Right renal cortex interstitium (tissue), 3 donors: ENCODE measurements around the gene TMEM9. TPM values are rescaled to one million over a fixed set of nuclear protein-coding genes. Genes with fewer than 3 reads are reported as not detected.

Experiments used
- DNase-seq, 3 donors: peaks; one replicate each; pipeline ENCODE4 v3.0.0-alpha.2; 2013; ENCODE audit warnings: low read depth in 3 of 3, low spot score in 2 of 3
- polyA plus RNA-seq, 3 donors: library from polyadenylated mRNA; unstranded; fragments of 120-200 nt; gene quantifications; one replicate each; pipeline ENCODE4 v1.2.1, GENCODE V29; 2013; ENCODE audit not compliant: insufficient read length in 3 of 3

TMEM9 gene
- polyA plus RNA-seq, 3 donors, result 145 to 169 (median 158) TPM

- no peak for DNase-seq
These were observed 43.1 kb downstream of the TMEM9 start for GRCh38 chr1:201111156-201111555.

DNA sequence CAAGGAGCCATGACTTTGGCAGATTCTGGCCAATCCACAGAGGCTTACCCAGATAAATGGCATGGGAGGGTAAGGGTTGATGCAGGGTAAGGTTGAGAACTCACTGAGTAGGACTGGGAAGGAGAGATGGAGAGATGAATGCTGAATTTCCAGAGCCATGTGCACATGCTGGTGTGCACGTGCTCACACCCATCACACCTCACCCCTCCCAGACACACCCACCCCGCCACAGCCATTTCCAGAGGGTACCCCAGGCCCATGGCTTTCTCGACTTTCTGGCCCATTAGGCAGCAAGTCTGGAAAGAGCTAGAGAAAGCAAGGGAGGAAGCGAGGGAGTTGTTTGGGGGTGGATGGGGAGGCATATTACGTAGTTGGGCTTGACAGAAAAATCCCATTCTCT, 43.7 kb downstream of the TMEM9 start:
- DNase-seq, result no peak

GRCh38 chr1:201110138-201110537, 44.1 kb downstream of the TMEM9 start:
- DNase-seq, result no peak

DNA sequence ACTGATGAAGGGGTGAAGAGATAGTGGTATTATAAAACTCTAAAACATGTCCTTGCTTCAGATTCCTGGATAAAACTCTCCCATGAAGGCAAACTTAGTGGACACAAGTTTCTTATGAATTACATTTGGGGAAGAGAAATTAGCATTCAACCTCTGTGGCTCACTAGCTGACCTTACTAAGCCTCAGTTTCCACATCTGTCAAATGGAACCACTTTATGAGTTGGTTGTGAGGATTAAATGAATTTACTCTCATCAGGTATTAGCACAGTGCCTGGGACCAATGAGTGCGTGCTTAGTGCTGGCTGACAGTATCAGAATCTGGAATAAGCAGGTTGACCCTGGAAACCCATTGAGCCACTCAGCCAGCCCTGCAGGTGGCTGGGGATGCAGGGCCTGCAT, 44.6 kb downstream of the TMEM9 start:
- no peak for DNase-seq

- DNase-seq, result no peak
These were observed 45.7 kb downstream of the TMEM9 start for GRCh38 chr1:201108614-201109013.

- DNase-seq, result no peak
These were observed 48.6 kb downstream of the TMEM9 start for GRCh38 chr1:201105688-201106087.

DNA sequence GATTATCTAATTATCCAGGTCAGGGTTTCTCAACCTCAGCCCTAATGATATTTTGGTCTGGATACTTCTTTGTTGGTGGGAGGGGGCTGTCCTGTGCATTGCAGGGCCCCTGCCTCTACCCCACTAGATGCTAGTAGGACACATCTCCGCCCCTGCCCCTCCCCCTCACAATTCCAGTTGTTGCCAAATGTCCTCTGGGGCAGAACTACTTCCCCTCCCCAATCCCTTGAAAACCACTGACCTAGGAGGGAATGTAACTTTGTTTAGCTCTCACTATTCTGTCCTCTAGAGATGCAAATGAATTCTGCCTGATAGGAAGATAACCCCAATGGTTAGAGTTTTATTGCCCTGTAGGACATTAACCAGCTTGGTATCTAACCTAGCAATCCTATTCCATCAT, 50.1 kb downstream of the TMEM9 start:
- DNase-seq, result no peak

GRCh38 chr1:201103666-201104065, 50.6 kb downstream of the TMEM9 start:
- DNase-seq, result no peak

DNA sequence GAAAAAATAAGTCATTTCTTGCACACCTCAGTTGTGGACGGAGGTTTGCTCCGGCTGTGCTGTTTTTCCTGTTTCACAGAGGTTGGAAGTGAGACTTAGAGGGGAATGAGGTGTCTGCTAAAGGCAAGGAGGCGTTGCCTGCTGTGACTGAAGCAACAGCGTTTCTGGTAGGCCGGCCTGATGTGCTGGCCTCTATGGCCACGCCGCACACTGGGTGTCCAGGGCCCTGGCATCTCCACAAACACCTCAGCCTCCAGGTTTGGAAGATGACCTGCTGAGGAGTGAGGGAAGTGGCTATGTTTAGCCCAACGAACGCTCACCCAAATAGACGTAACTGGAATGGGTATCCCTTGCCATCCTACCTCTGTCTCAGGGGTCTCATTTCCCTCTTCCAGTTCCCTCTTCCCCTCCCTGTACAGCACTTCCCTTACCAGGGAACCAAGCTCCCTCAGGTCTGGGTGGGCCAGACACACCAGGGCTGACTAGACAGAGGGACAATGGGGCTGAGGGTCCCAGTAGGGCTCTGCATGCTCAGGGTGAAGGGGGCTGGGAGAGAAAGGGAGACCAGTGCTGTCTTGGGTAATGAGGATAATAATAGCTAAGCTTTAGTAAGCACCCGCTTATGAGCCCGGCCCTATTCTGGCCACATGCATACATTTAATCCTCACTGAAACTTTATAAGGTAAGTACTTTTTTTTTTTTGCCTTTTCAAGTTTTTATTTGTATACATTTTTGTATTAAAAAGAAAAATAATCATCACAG, 53.9 kb downstream of the TMEM9 start:
- DNase-seq, result no peak

GRCh38 chr1:201098992-201099677, 55.1 kb downstream of the TMEM9 start:
- DNase-seq, result no peak

- no peak for DNase-seq
These were observed 57.1 kb downstream of the TMEM9 start for GRCh38 chr1:201096977-201097856.

- DNase-seq, result no peak
These were observed 58.2 kb downstream of the TMEM9 start for GRCh38 chr1:201096041-201096461.

DNA sequence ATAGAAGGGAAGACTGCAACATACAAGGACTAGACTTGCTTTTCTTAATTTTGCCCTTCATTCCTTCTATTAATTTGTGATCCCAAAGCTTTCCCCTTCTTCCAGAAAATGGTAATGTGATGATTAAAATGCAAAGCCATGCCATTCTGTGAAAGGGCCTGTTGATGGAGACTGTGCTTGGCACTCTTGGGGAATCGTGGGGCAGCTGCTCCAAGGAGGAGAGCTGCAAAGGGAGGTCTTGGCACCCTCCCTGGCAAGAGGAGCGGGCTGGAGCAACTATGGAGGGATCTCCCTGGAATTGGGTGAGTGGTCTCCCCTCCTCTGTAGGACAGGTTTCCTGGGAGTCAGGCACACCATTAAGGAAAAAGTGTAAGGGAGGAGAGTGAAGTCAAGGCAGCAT, 58.7 kb downstream of the TMEM9 start:
- DNase-seq, result no peak

GRCh38 chr1:201094832-201095231, 59.4 kb downstream of the TMEM9 start:
- no peak for DNase-seq

DNA sequence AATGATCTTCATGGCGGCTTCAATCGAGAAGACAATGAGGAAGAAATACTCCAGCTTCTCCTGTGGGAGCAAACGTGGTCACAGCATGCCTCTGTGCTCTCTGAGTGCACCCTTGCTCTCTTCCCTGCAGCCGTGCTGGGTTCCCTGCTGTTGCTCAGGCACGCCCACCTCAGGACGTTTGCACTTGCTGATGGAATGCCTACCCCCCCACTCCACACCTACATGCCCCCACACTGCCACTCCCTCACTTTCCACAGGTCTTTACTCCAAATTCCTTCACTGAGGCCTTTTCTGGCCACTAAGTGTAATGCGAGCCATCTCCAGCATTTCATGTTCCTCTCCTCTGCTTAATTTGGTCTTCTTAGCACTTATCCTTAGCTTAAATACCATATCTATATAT, 60.3 kb downstream of the TMEM9 start:
- DNase-seq, result no peak

DNA sequence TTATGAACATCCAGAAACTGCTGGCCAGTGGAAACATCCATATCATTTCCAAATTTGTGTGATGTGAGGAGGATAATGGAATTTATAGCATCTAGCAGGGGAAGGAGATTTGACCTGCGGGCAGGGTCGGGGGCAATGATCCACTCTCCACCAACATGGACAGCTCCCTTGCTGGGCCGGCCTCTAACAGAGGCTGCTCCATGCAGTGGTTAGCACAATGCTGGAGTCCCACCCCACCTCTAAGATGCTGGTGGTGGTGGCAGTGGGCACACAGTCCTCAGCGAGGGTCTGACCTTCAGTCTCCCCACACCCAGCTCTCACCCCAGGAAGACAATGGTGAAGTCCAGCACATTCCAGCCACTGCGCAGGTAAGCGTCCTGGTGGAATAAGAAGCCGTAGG, 60.7 kb downstream of the TMEM9 start:
- DNase-seq, result no peak

- no peak for DNase-seq
These were observed 61.5 kb downstream of the TMEM9 start for GRCh38 chr1:201092738-201093137.

- DNase-seq, result no peak
These were observed 63.0 kb downstream of the TMEM9 start for GRCh38 chr1:201091256-201091655.

DNA sequence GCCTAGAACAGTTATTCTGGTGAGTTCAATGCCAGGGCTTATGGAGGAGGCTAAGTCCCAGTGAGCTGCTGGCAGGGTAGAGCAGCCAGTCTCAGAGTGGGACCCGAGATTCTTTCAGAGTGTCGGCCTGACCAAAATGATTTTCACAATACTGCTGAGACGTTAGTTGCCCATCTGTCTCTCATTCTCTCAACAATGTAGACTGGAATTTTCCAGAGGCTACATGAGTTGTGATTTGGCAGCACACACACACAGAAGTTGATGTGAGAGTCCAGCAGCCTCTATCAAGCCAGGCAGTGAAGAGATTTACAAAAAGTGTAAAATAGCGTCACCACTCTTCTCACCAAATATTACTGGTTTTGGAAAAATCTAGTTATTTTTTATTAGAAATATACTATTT, 63.7 kb downstream of the TMEM9 start:
- DNase-seq, result no peak

- no peak for DNase-seq
These were observed 64.7 kb downstream of the TMEM9 start for GRCh38 chr1:201089596-201089995.

DNA sequence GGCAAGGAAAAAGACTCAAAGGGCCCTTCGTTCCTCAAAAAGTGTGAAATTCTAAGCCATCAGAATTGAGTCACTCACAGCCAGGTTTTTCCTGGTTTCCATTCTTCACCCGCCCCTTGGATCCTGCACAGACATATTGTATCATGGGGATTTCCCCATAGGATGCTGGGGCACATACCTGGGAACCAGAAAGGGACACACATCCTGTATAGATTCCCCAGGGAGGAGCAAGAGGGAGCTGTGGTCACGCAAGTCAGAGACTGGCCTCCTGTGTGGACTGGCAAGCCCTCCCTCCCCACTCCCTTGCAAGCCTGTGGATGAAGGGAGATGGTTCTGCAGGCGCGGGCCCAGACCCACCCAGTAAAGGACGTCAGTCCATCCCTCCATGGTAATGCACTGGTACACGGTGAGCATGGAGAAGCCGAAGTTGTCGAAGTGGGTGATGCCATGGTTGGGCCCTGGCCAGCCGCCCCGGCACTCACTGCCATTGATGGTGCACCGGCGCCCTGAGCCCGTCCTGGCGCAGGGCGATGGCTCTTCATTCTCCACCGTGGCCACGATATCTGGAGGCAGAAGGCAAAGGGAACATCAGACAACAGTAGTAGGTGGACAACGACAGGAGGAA, 65.3 kb downstream of the TMEM9 start:
- no peak for DNase-seq
